ENCODE measurements around the gene C12orf57.
"Not testable (repeated sequence)": the region's sequence is repeated elsewhere in the genome, so short reads cannot be mapped to it uniquely, and the experiment has no call there.

The C12orf57 gene

GRCh38 chr12:6943722-6944380 lies at the start of gene C12orf57, which contains the start of gene RNU7-1:
Gene C12orf57 (plus strand): TSS chr12:6944022. CDS start chr12:6944122, 100 bp downstream.
Gene RNU7-1 (plus strand): TSS chr12:6943816.
- in situ Hi-C loops (cut with HindIII; ENCODE audit: low pct_unique_long_range_greater_than_20kb, low sequenced_read_pairs): no loop called here
- TF ChIP-seq JUND (IDR thresholded peaks at IDR 0.05; ENCODE audit: low read depth): peak; percentile 45; the same call in 1 of the 2 replicates

GRCh38 chr12:6894321-6894720 lies 49.5 kb upstream of the C12orf57 start:
- no peak for TF ChIP-seq JUND (IDR thresholded peaks at IDR 0.05; ENCODE audit: low read depth)
- DNase-seq (ENCODE audit: low read depth in 1 of 2, low spot score in 1 of 2): no peak
- in situ Hi-C loops (cut with HindIII; ENCODE audit: low pct_unique_long_range_greater_than_20kb, low sequenced_read_pairs): no loop called here

More at GRCh38 chr12:6943722-6944380, at the start of gene C12orf57, which contains the start of gene RNU7-1:
- DNase-seq (ENCODE audit: low read depth in 1 of 2, low spot score in 1 of 2): peak in 1 of 2 experiments; percentile 84

- TF ChIP-seq JUND (IDR thresholded peaks at IDR 0.05; ENCODE audit: low read depth): no peak
- in situ Hi-C loops (cut with HindIII; ENCODE audit: low pct_unique_long_range_greater_than_20kb, low sequenced_read_pairs): no loop called here
- no peak for DNase-seq (ENCODE audit: low read depth in 1 of 2, low spot score in 1 of 2)
These were observed 46.9 kb upstream of the C12orf57 start for GRCh38 chr12:6896846-6897435.

GRCh38 chr12:6899427-6899826 lies 44.4 kb upstream of the C12orf57 start:
- TF ChIP-seq JUND (IDR thresholded peaks at IDR 0.05; ENCODE audit: low read depth): no peak
- in situ Hi-C loops (cut with HindIII; ENCODE audit: low pct_unique_long_range_greater_than_20kb, low sequenced_read_pairs): no loop called here
- no peak for DNase-seq (ENCODE audit: low read depth in 1 of 2, low spot score in 1 of 2)

GRCh38 chr12:6899837-6900519 lies 43.8 kb upstream of the C12orf57 start:
- TF ChIP-seq JUND (IDR thresholded peaks at IDR 0.05; ENCODE audit: low read depth): no peak
- DNase-seq (ENCODE audit: low read depth in 1 of 2, low spot score in 1 of 2): peak in 1 of 2 experiments; percentile 39
- in situ Hi-C loops (cut with HindIII; ENCODE audit: low pct_unique_long_range_greater_than_20kb, low sequenced_read_pairs): no loop called here

DNA sequence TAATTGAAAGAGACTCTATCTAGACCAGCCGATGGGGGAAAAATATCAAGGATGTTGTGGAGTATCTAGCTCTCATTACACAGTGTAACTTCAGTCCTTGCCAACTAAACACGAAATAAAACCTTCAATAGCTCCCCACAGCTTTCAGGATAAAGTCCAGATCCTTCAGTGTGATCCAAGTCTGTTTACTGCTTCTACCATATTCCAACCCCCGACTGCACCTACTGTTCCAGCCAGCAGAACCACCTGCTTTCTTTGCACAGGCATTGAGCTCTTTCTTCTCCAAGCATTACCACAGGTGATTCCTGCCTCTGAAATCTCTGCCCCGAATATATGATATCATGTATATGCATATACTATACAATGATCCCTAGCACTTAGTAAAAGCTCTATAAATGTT lies 41.4 kb upstream of the C12orf57 start:
- no peak for DNase-seq (ENCODE audit: low read depth in 1 of 2, low spot score in 1 of 2)
- TF ChIP-seq JUND (IDR thresholded peaks at IDR 0.05; ENCODE audit: low read depth): no peak
- in situ Hi-C loops (cut with HindIII; ENCODE audit: low pct_unique_long_range_greater_than_20kb, low sequenced_read_pairs): no loop called here

GRCh38 chr12:6903722-6904121 lies 40.1 kb upstream of the C12orf57 start:
- no peak for DNase-seq (ENCODE audit: low read depth in 1 of 2, low spot score in 1 of 2)
- no peak for TF ChIP-seq JUND (IDR thresholded peaks at IDR 0.05; ENCODE audit: low read depth)
- in situ Hi-C loops (cut with HindIII; ENCODE audit: low pct_unique_long_range_greater_than_20kb, low sequenced_read_pairs): no loop called here

- in situ Hi-C loops (cut with HindIII; ENCODE audit: low pct_unique_long_range_greater_than_20kb, low sequenced_read_pairs): no loop called here
- TF ChIP-seq JUND (IDR thresholded peaks at IDR 0.05; ENCODE audit: low read depth): no peak
- peak; percentile 54 to 92 for DNase-seq (ENCODE audit: low read depth in 1 of 2, low spot score in 1 of 2)
These were observed 39.2 kb upstream of the C12orf57 start, which contains the start of gene LRRC23 for GRCh38 chr12:6904280-6905276. Gene LRRC23 (plus strand): TSS chr12:6904822. CDS start chr12:6905634, 812 bp downstream.

GRCh38 chr12:6905414-6906040 lies 38.3 kb upstream of the C12orf57 start:
- no peak for TF ChIP-seq JUND (IDR thresholded peaks at IDR 0.05; ENCODE audit: low read depth)

GRCh38 chr12:6908141-6908540 lies 35.7 kb upstream of the C12orf57 start:
- in situ Hi-C loops (cut with HindIII; ENCODE audit: low pct_unique_long_range_greater_than_20kb, low sequenced_read_pairs); DNase-seq (ENCODE audit: low read depth in 1 of 2, low spot score in 1 of 2): not testable (repeated sequence)

More at GRCh38 chr12:6905414-6906040, 38.3 kb upstream of the C12orf57 start:
- in situ Hi-C loops (cut with HindIII; ENCODE audit: low pct_unique_long_range_greater_than_20kb, low sequenced_read_pairs): no loop called here
- DNase-seq (ENCODE audit: low read depth in 1 of 2, low spot score in 1 of 2): no peak

- TF ChIP-seq JUND (IDR thresholded peaks at IDR 0.05; ENCODE audit: low read depth): no peak
- no peak for DNase-seq (ENCODE audit: low read depth in 1 of 2, low spot score in 1 of 2)
- in situ Hi-C loops (cut with HindIII; ENCODE audit: low pct_unique_long_range_greater_than_20kb, low sequenced_read_pairs): no loop called here
These were observed 34.2 kb upstream of the C12orf57 start for GRCh38 chr12:6909421-6910145.

All from T47D (cell line).